GM23248 (cell line): ENCODE data around the gene ETV1. TPM values are rescaled to one million over a fixed set of nuclear protein-coding genes. Genes with fewer than 3 reads are reported as not detected.

Experiments used
- DNase-seq: peaks from one replicate; pipeline ENCODE4 v3.0.0-alpha.2; 2015
- H2AFZ ChIP-seq: fragments of 200-600 bp; sonication (generic); 2 replicates; pipeline ENCODE4 v1.6.1; 2016; ENCODE audit warnings: antibody characterized with exemption
- H3F3A ChIP-seq: fragments of 200-600 bp; sonication (generic); 2 replicates; pipeline ENCODE4 v1.6.1; 2016; ENCODE audit warnings: mild to moderate bottlenecking, antibody characterized with exemption, mixed run types; ENCODE audit not compliant: insufficient read depth
- H3K27ac ChIP-seq: fragments of 200-600 bp; sonication (generic); 2 replicates; pipeline ENCODE4 v1.5.1; 2016; ENCODE audit warnings: mild to moderate bottlenecking
- H3K27me3 ChIP-seq: fragments of 200-600 bp; sonication (generic); replicated peaks from 2 replicates; pipeline ENCODE4 v1.6.1; 2016; ENCODE audit warnings: mild to moderate bottlenecking; ENCODE audit not compliant: insufficient read depth
- H3K36me3 ChIP-seq: fragments of 200-600 bp; sonication (generic); 2 replicates; pipeline ENCODE4 v1.6.1; 2016; ENCODE audit warnings: low read depth, mild to moderate bottlenecking
- H3K4me1 ChIP-seq: fragments of 200-600 bp; sonication (generic); 2 replicates; pipeline ENCODE4 v1.6.1; 2016; ENCODE audit warnings: mild to moderate bottlenecking; ENCODE audit not compliant: insufficient read depth
- H3K4me2 ChIP-seq: fragments of 200-600 bp; sonication (generic); one replicate; pipeline ENCODE4 v1.6.1; 2016; ENCODE audit warnings: mild to moderate bottlenecking; ENCODE audit not compliant: unreplicated experiment
- H3K4me3 ChIP-seq: fragments of 200-600 bp; sonication (generic); 2 replicates; pipeline ENCODE4 v1.5.1; 2016; ENCODE audit warnings: mild to moderate bottlenecking
- H3K79me2 ChIP-seq: fragments of 200-600 bp; sonication (generic); 2 replicates; pipeline ENCODE4 v1.6.1; 2016; ENCODE audit warnings: mild to moderate bottlenecking; ENCODE audit not compliant: insufficient read depth
- H3K9ac ChIP-seq: fragments of 200-600 bp; sonication (generic); 2 replicates; pipeline ENCODE4 v1.6.1; 2016; ENCODE audit warnings: mild to moderate bottlenecking
- H3K9me2 ChIP-seq: fragments of 200-600 bp; sonication (generic); 2 replicates; pipeline ENCODE4 v1.6.1; 2016; ENCODE audit warnings: mixed run types, mild to moderate bottlenecking, moderate library complexity; ENCODE audit not compliant: insufficient read depth
- H3K9me3 ChIP-seq: fragments of 200-600 bp; sonication (generic); one replicate; pipeline ENCODE4 v1.6.1; 2017; ENCODE audit warnings: low read depth
- H4K20me1 ChIP-seq: fragments of 200-600 bp; sonication (generic); 2 replicates; pipeline ENCODE4 v1.6.0; 2016; ENCODE audit not compliant: insufficient read depth
- EZH2 ChIP-seq: fragments of 200-600 bp; sonication (generic); IDR thresholded peaks from 2 replicates; pipeline ENCODE4 v1.6.1; 2018; ENCODE audit warnings: antibody characterized with exemption, mild to moderate bottlenecking; ENCODE audit not compliant: insufficient read depth, poor library complexity, severe bottlenecking
- EZH2phosphoT487 ChIP-seq: fragments of 200-600 bp; sonication (generic); IDR thresholded peaks from 2 replicates; pipeline ENCODE4 v1.6.1; 2018; ENCODE audit warnings: antibody characterized with exemption, moderate library complexity, mild to moderate bottlenecking, low read depth; ENCODE audit not compliant: insufficient read depth
- WGBS, 2 experiments: methylation state at CpG; one replicate each; pipeline ENCODE4 v1.1.6; 2015 to 2017; ENCODE audit warnings: low lambda C conversion rate in 2 of 2, low coverage in 1 of 2; ENCODE audit errors: missing lambda C conversion rate in 2 of 2; 5-methylcytosine and 5-hydroxymethylcytosine counted together
- in situ Hi-C: fragments of 300-500 bp; cut with MboI; formaldehyde crosslinking; loops from 2 replicates; pipeline ENCODE4 v1.15.0; 2020
- polyA plus RNA-seq: library from polyadenylated mRNA; unstranded; fragments of >200 nt; fragmentation: Nextera tagmentation; extraction: Ambion mirVana; gene quantifications from 2 replicates; pipeline ENCODE4 v1.2.1, GENCODE V29; 2016
- total RNA-seq: library from RNA; depleted of rRNA; stranded (reverse); fragments of >200 nt; shearing (Covaris generic); gene quantifications from 2 replicates; pipeline ENCODE4 v1.2.3, GENCODE V29; 2014

ETV1 gene
- total and polyA plus RNA-seq, 2 experiments from 2014 or later, result 13.7 to 17.1 TPM

GRCh38 chr7:13987395-13987794 lies 2.1 kb downstream of the ETV1 start:
- Histone ChIP-seq H3K27ac (no peak overlapping the region), H3K36me3 (no peaks in the 10 kb centered on the region), H3K27me3 (no peaks in the 10 kb centered on the region), H3K4me3 (peak overlapping the region; percentile 100), H3K4me2 (peak overlapping the region; percentile 99), H3K9me2 (no peaks in the 10 kb centered on the region), H3K79me2 (peaks cover 16% of the 10 kb centered on the region; the same call in 1 of the 2 replicates), H3F3A (peaks cover 21% of the 10 kb centered on the region), H3K9me3 (no peaks in the 10 kb centered on the region), H4K20me1 (no peaks in the 10 kb centered on the region), H3K4me1 (peaks cover 40% of the 10 kb centered on the region), H2AFZ (no peak overlapping the region; the same call in 1 of the 2 replicates), H3K9ac (no peak overlapping the region)
- peak; percentile 28 for DNase-seq
- in situ Hi-C loops, result no loop called here
- TF ChIP-seq EZH2 (no peak), EZH2phosphoT487 (no peak)
- 8 to 17% methylated on average over 1 of the region's 1 CpG for WGBS, 2 experiments

GRCh38 chr7:13986208-13986607 lies 3.3 kb downstream of the ETV1 start:
- Histone ChIP-seq H3F3A (peaks cover 21% of the 10 kb centered on the region; the same call in 1 of the 2 replicates), H3K4me2 (no peak overlapping the region), H4K20me1 (no peaks in the 10 kb centered on the region), H3K36me3 (no peaks in the 10 kb centered on the region), H3K27ac (no peak overlapping the region), H3K9me3 (no peaks in the 10 kb centered on the region), H3K79me2 (peaks cover 16% of the 10 kb centered on the region; the same call in 1 of the 2 replicates), H3K9ac (no peak overlapping the region), H3K27me3 (no peaks in the 10 kb centered on the region), H3K4me1 (peaks cover 46% of the 10 kb centered on the region), H3K9me2 (no peaks in the 10 kb centered on the region), H3K4me3 (no peak overlapping the region), H2AFZ (no peak overlapping the region)
- TF ChIP-seq EZH2phosphoT487, result no peak
- no peak for TF ChIP-seq EZH2
- no peak for DNase-seq
- 95% methylated on average over 2 of the region's 2 CpGs for WGBS, 2 experiments
- in situ Hi-C loops, result no loop called here

- Histone ChIP-seq H3K4me3 (no peak overlapping the region), H3K36me3 (no peaks in the 10 kb centered on the region), H4K20me1 (no peaks in the 10 kb centered on the region), H3K4me2 (peak overlapping the region; percentile 2), H3K9ac (no peak overlapping the region), H3K27ac (no peak overlapping the region), H3K9me3 (no peaks in the 10 kb centered on the region), H3K4me1 (peaks cover 55% of the 10 kb centered on the region), H3K27me3 (no peaks in the 10 kb centered on the region), H2AFZ (no peak overlapping the region; the same call in 1 of the 2 replicates), H3K9me2 (no peaks in the 10 kb centered on the region), H3K79me2 (peaks cover 16% of the 10 kb centered on the region; the same call in 1 of the 2 replicates), H3F3A (peaks cover 20% of the 10 kb centered on the region)
- WGBS, 2 experiments, result 99 to 100% methylated on average over 2 of the region's 2 CpGs
- DNase-seq, result no peak
- in situ Hi-C loops, result no loop called here
- TF ChIP-seq EZH2phosphoT487, result no peak
- TF ChIP-seq EZH2, result no peak
Measured at GRCh38 chr7:13984831-13985685, 4.4 kb downstream of the ETV1 start.

- TF ChIP-seq EZH2phosphoT487 (no peak), EZH2 (no peak)
- peaks cover 65% of the 10 kb centered on the region for H3K4me1 ChIP-seq
- 85 to 87% methylated on average over 3 of the region's 3 CpGs for WGBS, 2 experiments
- DNase-seq, result no peak
- H3K9me3 ChIP-seq, result no peaks in the 10 kb centered on the region
- H3K4me3 ChIP-seq, result no peak overlapping the region
- H3K79me2 ChIP-seq, result peaks cover 16% of the 10 kb centered on the region; the same call in 1 of the 2 replicates
- no peak overlapping the region for H2AFZ ChIP-seq
- in situ Hi-C loops, result no loop called here
- H4K20me1 ChIP-seq, result no peaks in the 10 kb centered on the region
- no peaks in the 10 kb centered on the region for H3K9me2 ChIP-seq
- peaks cover 19% of the 10 kb centered on the region for H3F3A ChIP-seq
- no peak overlapping the region for H3K27ac ChIP-seq
- no peak overlapping the region for H3K4me2 ChIP-seq
- H3K27me3 ChIP-seq, result no peaks in the 10 kb centered on the region
- H3K36me3 ChIP-seq, result no peaks in the 10 kb centered on the region
- no peak overlapping the region for H3K9ac ChIP-seq
Measured at GRCh38 chr7:13984061-13984460, 5.4 kb downstream of the ETV1 start.
